ENCODE data around the gene NRM. TPM values are rescaled to one million over a fixed set of nuclear protein-coding genes. Genes with fewer than 3 reads are reported as not detected.
"Not testable (repeated sequence)": the region's sequence is repeated elsewhere in the genome, so short reads cannot be mapped to it uniquely, and the experiment has no call there.

NRM gene
- total RNA-seq, 1 donor from 2014 or later, result 5.7 TPM

GRCh38 chr6:30722280-30723112, 31.7 kb upstream of the NRM start:
- DNase-seq (ENCODE audit: missing footprints), result peak; percentile 91
- intact Hi-C loops (cut with DNase I), result loop anchor here (1.0 to 10.0 kb wide), 3 partner anchors 43 to 238 kb away; partner anchors contain the start of genes GNL1, HLA-E and PRR3
- ATAC-seq, result no peak

- not testable (repeated sequence) for DNase-seq (ENCODE audit: missing footprints); ATAC-seq
- intact Hi-C loops (cut with DNase I), result loop anchor here (1.0 to 10.0 kb wide), 3 partner anchors 43 to 237 kb away; partner anchors contain the start of genes GNL1, HLA-E and PRR3
Observed at GRCh38 chr6:30722025-30722279, 31.2 kb upstream of the NRM start.

- intact Hi-C loops (cut with DNase I), result loop anchor here (1.0 to 10.0 kb wide), 5 partner anchors 21 to 237 kb away; partner anchors contain the start of genes FLOT1, GNL1, HLA-E and PRR3
- peak; percentile 95 for DNase-seq (ENCODE audit: missing footprints)
- peak; percentile 78 for ATAC-seq
Observed at GRCh38 chr6:30721198-30722024, 30.6 kb upstream of the NRM start.

- intact Hi-C loops (cut with DNase I), result loop anchor here (1.0 to 10.0 kb wide), 5 partner anchors 22 to 236 kb away; partner anchors contain the start of genes FLOT1, GNL1, HLA-E and PPP1R18
- DNase-seq (ENCODE audit: missing footprints), result peak; percentile 79
- peak; percentile 11 for ATAC-seq
Observed at GRCh38 chr6:30720738-30721197, 30.0 kb upstream of the NRM start.

GRCh38 chr6:30719791-30720737, 29.3 kb upstream of the NRM start, which contains the start of gene TUBB:
TUBB (plus strand) TSS chr6:30720352; CDS start chr6:30720507, 155 bp downstream.
- peak; percentile 98 for DNase-seq (ENCODE audit: missing footprints)
- intact Hi-C loops (cut with DNase I), result loop anchor here (1.0 to 10.0 kb wide), 6 partner anchors 23 to 235 kb away; partner anchors contain the start of genes FLOT1, GNL1, HLA-E and PPP1R18
- peak; percentile 80 for ATAC-seq

GRCh38 chr6:30719356-30719755, 28.6 kb upstream of the NRM start:
- DNase-seq (ENCODE audit: missing footprints) (no peak), ATAC-seq (no peak)
- intact Hi-C loops (cut with DNase I), result loop anchor here (1.0 kb wide), 1 partner anchor 103 kb away; no protein-coding TSS in a partner anchor

- intact Hi-C loops (cut with DNase I), result loop anchor here (1.0 kb wide), 1 partner anchor 27 kb away; no protein-coding TSS in a partner anchor
- not testable (repeated sequence) for DNase-seq (ENCODE audit: missing footprints); ATAC-seq
Observed at GRCh38 chr6:30717845-30718720, 27.3 kb upstream of the NRM start.

GRCh38 chr6:30717129-30717844, 26.5 kb upstream of the NRM start, which contains the start of gene MDC1:
MDC1 (minus strand) TSS chr6:30717281; CDS start chr6:30715175, 2,106 bp downstream.
- DNase-seq (ENCODE audit: missing footprints) (peak; percentile 100), ATAC-seq (peak; percentile 88)
- intact Hi-C loops (cut with DNase I), result loop anchor here (1.0 kb wide), 1 partner anchor 26 kb away; no protein-coding TSS in a partner anchor

- DNase-seq (ENCODE audit: missing footprints), result no peak
- intact Hi-C loops (cut with DNase I), result loop anchor here (1.0 kb wide), 1 partner anchor 26 kb away; no protein-coding TSS in a partner anchor
- ATAC-seq, result no peak
Observed at GRCh38 chr6:30716879-30717128, 26.0 kb upstream of the NRM start.

GRCh38 chr6:30714263-30714662, 23.5 kb upstream of the NRM start:
- DNase-seq (ENCODE audit: missing footprints) (no peak), ATAC-seq (no peak)
- intact Hi-C loops (cut with DNase I), result no loop called here

- no peak for ATAC-seq
- no peak for DNase-seq (ENCODE audit: missing footprints)
- intact Hi-C loops (cut with DNase I), result no loop called here
Observed at GRCh38 chr6:30712441-30712945, 21.7 kb upstream of the NRM start.

GRCh38 chr6:30711758-30712380, 21.1 kb upstream of the NRM start:
- intact Hi-C loops (cut with DNase I), result no loop called here
- DNase-seq (ENCODE audit: missing footprints) (no peak), ATAC-seq (no peak)

- no peak for ATAC-seq
- intact Hi-C loops (cut with DNase I), result no loop called here
- DNase-seq (ENCODE audit: missing footprints), result no peak
Observed at GRCh38 chr6:30709101-30709868, 18.5 kb upstream of the NRM start.

GRCh38 chr6:30707281-30707850, 16.6 kb upstream of the NRM start:
- ATAC-seq (no peak), DNase-seq (ENCODE audit: missing footprints) (no peak)
- intact Hi-C loops (cut with DNase I), result no loop called here

- ATAC-seq (peak; percentile 68), DNase-seq (ENCODE audit: missing footprints) (no peak)
- intact Hi-C loops (cut with DNase I), result no loop called here
Observed at GRCh38 chr6:30705620-30706019, 14.8 kb upstream of the NRM start.
